ENCODE results near the gene TMEM30B. TPM values are rescaled to one million over a fixed set of nuclear protein-coding genes. Genes with fewer than 3 reads are reported as not detected.
A peak's percentile ranks its signal among the peaks of the same experiment; 100 is the strongest.

TMEM30B gene
- total RNA-seq, 1 donor from 2014 or later, result 9.3 TPM

DNA sequence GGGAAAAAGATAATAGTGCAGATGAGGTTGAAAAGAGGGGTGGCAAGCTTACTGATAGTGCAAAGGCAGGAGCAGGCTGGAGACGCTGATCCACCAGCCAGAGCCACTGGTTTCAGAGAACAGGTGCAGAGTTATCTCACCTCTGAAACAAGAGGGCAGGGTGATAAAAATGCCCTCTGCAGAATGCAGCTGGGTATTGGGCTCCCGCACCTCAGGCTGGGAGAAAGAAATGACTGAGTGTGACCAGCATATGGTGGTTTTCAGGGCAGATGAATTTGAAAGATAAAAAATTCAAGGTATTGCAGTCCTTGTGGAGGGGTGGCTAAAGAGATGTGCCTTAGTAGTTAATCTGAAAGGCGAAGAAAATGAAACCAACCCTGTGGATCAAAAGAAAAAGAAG, 2.9 kb upstream of the TMEM30B start:
- H3K4me3 Mint-ChIP-seq (ENCODE audit: unreplicated experiment), result no peak overlapping the region
- TF ChIP-seq CTCF (IDR thresholded peaks at IDR 0.05), result no peak
- no peaks in the 10 kb centered on the region for H3K9me3 Mint-ChIP-seq (ENCODE audit: low read depth)
- H3K36me3 Mint-ChIP-seq (ENCODE audit: low read depth), result no peaks in the 10 kb centered on the region
- no peak for DNase-seq (ENCODE audit: low spot score)
- H3K27ac Mint-ChIP-seq (ENCODE audit: unreplicated experiment), result no peak overlapping the region
- peaks cover 51% of the 10 kb centered on the region for H3K4me1 Mint-ChIP-seq (ENCODE audit: low read depth)
- no peaks in the 10 kb centered on the region for H3K27me3 Mint-ChIP-seq (ENCODE audit: low read depth)

DNA sequence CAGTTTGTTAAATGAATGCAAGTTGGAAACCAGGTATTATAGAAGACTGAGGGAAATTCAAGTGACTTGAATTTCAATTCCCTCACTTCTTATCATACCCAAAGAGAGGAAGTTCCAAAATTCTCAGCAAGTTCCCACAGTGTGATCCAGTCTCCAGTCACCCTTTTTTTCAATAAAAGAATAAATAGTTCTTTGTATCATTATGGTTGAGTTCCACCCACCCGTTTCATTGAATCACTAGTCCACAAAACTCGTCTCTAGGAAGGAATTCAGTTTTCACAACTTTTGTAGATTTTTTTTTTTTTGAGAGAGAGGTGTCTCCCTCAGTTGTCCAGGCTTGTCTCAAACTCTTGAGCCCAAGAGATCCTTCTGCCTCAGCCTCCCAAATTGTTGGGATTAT, 1.6 kb upstream of the TMEM30B start:
- H3K27me3 Mint-ChIP-seq (ENCODE audit: low read depth), result no peaks in the 10 kb centered on the region
- peaks cover 57% of the 10 kb centered on the region for H3K4me1 Mint-ChIP-seq (ENCODE audit: low read depth)
- H3K4me3 Mint-ChIP-seq (ENCODE audit: unreplicated experiment), result no peak overlapping the region
- H3K36me3 Mint-ChIP-seq (ENCODE audit: low read depth), result peaks cover 1% of the 10 kb centered on the region
- no peak for DNase-seq (ENCODE audit: low spot score)
- TF ChIP-seq CTCF (IDR thresholded peaks at IDR 0.05), result no peak
- no peak overlapping the region for H3K27ac Mint-ChIP-seq (ENCODE audit: unreplicated experiment)
- no peaks in the 10 kb centered on the region for H3K9me3 Mint-ChIP-seq (ENCODE audit: low read depth)

GRCh38 chr14:61281948-61282275, 774 bp upstream of the TMEM30B start:
- no peak for TF ChIP-seq CTCF (IDR thresholded peaks at IDR 0.05)
- peaks cover 56% of the 10 kb centered on the region for H3K4me1 Mint-ChIP-seq (ENCODE audit: low read depth)
- DNase-seq (ENCODE audit: low spot score), result no peak
- no peaks in the 10 kb centered on the region for H3K9me3 Mint-ChIP-seq (ENCODE audit: low read depth)
- H3K36me3 Mint-ChIP-seq (ENCODE audit: low read depth), result peaks cover 1% of the 10 kb centered on the region
- H3K4me3 Mint-ChIP-seq (ENCODE audit: unreplicated experiment), result peak overlapping the region; percentile 76
- H3K27me3 Mint-ChIP-seq (ENCODE audit: low read depth), result no peaks in the 10 kb centered on the region
- H3K27ac Mint-ChIP-seq (ENCODE audit: unreplicated experiment), result peak overlapping the region; percentile 91

- Mint-ChIP-seq H3K27me3 (ENCODE audit: low read depth) (no peaks in the 10 kb centered on the region), H3K27ac (ENCODE audit: unreplicated experiment) (peak overlapping the region; percentile 90), H3K4me1 (ENCODE audit: low read depth) (peaks cover 46% of the 10 kb centered on the region), H3K36me3 (ENCODE audit: low read depth) (peaks cover 1% of the 10 kb centered on the region), H3K9me3 (ENCODE audit: low read depth) (no peaks in the 10 kb centered on the region), H3K4me3 (ENCODE audit: unreplicated experiment) (peak overlapping the region; percentile 81)
- DNase-seq (ENCODE audit: low spot score), result no peak
- peak; percentile 81 for TF ChIP-seq CTCF (IDR thresholded peaks at IDR 0.05)
Measured at GRCh38 chr14:61280526-61281185, 482 bp downstream of the TMEM30B start.

GRCh38 chr14:61280092-61280525, 1.0 kb downstream of the TMEM30B start:
- Mint-ChIP-seq H3K4me1 (ENCODE audit: low read depth) (peaks cover 41% of the 10 kb centered on the region), H3K4me3 (ENCODE audit: unreplicated experiment) (peak overlapping the region; percentile 81), H3K27ac (ENCODE audit: unreplicated experiment) (peak overlapping the region; percentile 90), H3K36me3 (ENCODE audit: low read depth) (peaks cover 1% of the 10 kb centered on the region), H3K27me3 (ENCODE audit: low read depth) (no peaks in the 10 kb centered on the region), H3K9me3 (ENCODE audit: low read depth) (no peaks in the 10 kb centered on the region)
- DNase-seq (ENCODE audit: low spot score), result peak; percentile 90
- no peak for TF ChIP-seq CTCF (IDR thresholded peaks at IDR 0.05)

Data from chondrocyte (in vitro differentiated cells).